H9 (cell line): Measurements from ENCODE around the gene CEP85L. TPM values are rescaled to one million over a fixed set of nuclear protein-coding genes. Genes with fewer than 3 reads are reported as not detected.

Experiments used
- DNase-seq: peaks from one replicate; pipeline ENCODE4 v3.0.0-alpha.2; 2017
- H2AFZ ChIP-seq: one replicate; pipeline ENCODE4 v1.6.1; 2013; ENCODE audit warnings: mild to moderate bottlenecking, low read length, control low read depth, moderate library complexity
- H2AK5ac ChIP-seq: 2 replicates; pipeline ENCODE4 v1.6.1; 2013; ENCODE audit warnings: low read length, control low read depth, mixed read lengths; ENCODE audit not compliant: insufficient read length
- H2BK120ac ChIP-seq: one replicate; pipeline ENCODE4 v1.6.1; 2013; ENCODE audit warnings: low read depth, mild to moderate bottlenecking, low read length, control low read depth, inconsistent platforms; ENCODE audit not compliant: poor library complexity, severe bottlenecking
- H2BK12ac ChIP-seq: 2 replicates; pipeline ENCODE4 v1.6.1; 2013; ENCODE audit warnings: low read length, control low read depth, mixed read lengths, low read depth; ENCODE audit not compliant: insufficient read length
- H2BK15ac ChIP-seq: 2 replicates; pipeline ENCODE4 v1.6.1; 2013; ENCODE audit warnings: low read depth, low read length, control low read depth
- H2BK20ac ChIP-seq: one replicate; pipeline ENCODE4 v1.6.1; 2013; ENCODE audit warnings: low read depth, mild to moderate bottlenecking, low read length, control low read depth, inconsistent platforms; ENCODE audit not compliant: poor library complexity, severe bottlenecking
- H2BK5ac ChIP-seq: 2 replicates; pipeline ENCODE4 v1.6.1; 2013; ENCODE audit warnings: low read length, control low read depth, mixed read lengths; ENCODE audit not compliant: insufficient read length
- H3K14ac ChIP-seq: 2 replicates; pipeline ENCODE4 v1.6.1; 2013; ENCODE audit warnings: low read length, control low read depth; ENCODE audit not compliant: insufficient read depth
- H3K18ac ChIP-seq: 2 replicates; pipeline ENCODE4 v1.6.1; 2013; ENCODE audit warnings: low read depth, mild to moderate bottlenecking, mixed read lengths, low read length, control low read depth; ENCODE audit not compliant: insufficient read length
- H3K23ac ChIP-seq: 2 replicates; pipeline ENCODE4 v1.6.1; 2013; ENCODE audit warnings: low read length, control low read depth, mixed read lengths, low read depth; ENCODE audit not compliant: insufficient read length
- H3K23me2 ChIP-seq: 2 replicates; pipeline ENCODE4 v1.6.1; 2013; ENCODE audit warnings: low read depth, mild to moderate bottlenecking, mixed read lengths, low read length, control low read depth; ENCODE audit not compliant: insufficient read length, poor library complexity, severe bottlenecking
- H3K27ac ChIP-seq: 2 replicates; pipeline ENCODE4 v1.5.1; 2013; ENCODE audit warnings: low read length, control low read depth, mixed read lengths, low read depth; ENCODE audit not compliant: insufficient read length
- H3K27me3 ChIP-seq: 2 replicates; pipeline ENCODE4 v1.6.1; 2013; ENCODE audit warnings: low read length, control low read depth, inconsistent platforms; ENCODE audit not compliant: insufficient read depth
- H3K4ac ChIP-seq: 2 replicates; pipeline ENCODE4 v1.6.1; 2013; ENCODE audit warnings: low read depth, mild to moderate bottlenecking, control low read depth, inconsistent platforms, low read length, moderate library complexity
- H3K4me1 ChIP-seq: 2 replicates; pipeline ENCODE4 v1.6.1; 2013; ENCODE audit warnings: low read length, control low read depth, inconsistent platforms; ENCODE audit not compliant: insufficient read depth
- H3K4me2 ChIP-seq: 2 replicates; pipeline ENCODE4 v1.6.1; 2013; ENCODE audit warnings: low read length, control low read depth, mixed read lengths; ENCODE audit not compliant: insufficient read length, insufficient read depth
- H3K56ac ChIP-seq: 2 replicates; pipeline ENCODE4 v1.6.1; 2013; ENCODE audit warnings: low read depth, mild to moderate bottlenecking, mixed read lengths, low read length, control low read depth; ENCODE audit not compliant: insufficient read length
- H3K79me1 ChIP-seq: 2 replicates; pipeline ENCODE4 v1.6.1; 2013; ENCODE audit warnings: low read depth, mild to moderate bottlenecking, moderate library complexity, low read length, control low read depth, inconsistent platforms; ENCODE audit not compliant: insufficient read depth, poor library complexity, severe bottlenecking
- H3K79me2 ChIP-seq: 2 replicates; pipeline ENCODE4 v1.6.1; 2013; ENCODE audit warnings: low read length, control low read depth, inconsistent platforms; ENCODE audit not compliant: insufficient read depth
- H3K9ac ChIP-seq: 2 replicates; pipeline ENCODE4 v1.6.1; 2013; ENCODE audit warnings: low read length, control low read depth, mixed read lengths; ENCODE audit not compliant: insufficient read length; ENCODE audit errors: extremely low read depth
- H3K9me3 ChIP-seq: one replicate; pipeline ENCODE4 v1.6.1; 2013; ENCODE audit warnings: low read depth, low read length, inconsistent platforms; ENCODE audit not compliant: control insufficient read depth
- H3T11ph ChIP-seq: one replicate; pipeline ENCODE4 v1.6.1; 2013; ENCODE audit warnings: mild to moderate bottlenecking, low read length, control low read depth, inconsistent platforms
- H4K20me1 ChIP-seq: one replicate; pipeline ENCODE4 v1.6.1; 2013; ENCODE audit not compliant: control insufficient read depth, insufficient read length, insufficient read depth
- H4K5ac ChIP-seq: 2 replicates; pipeline ENCODE4 v1.6.1; 2013; ENCODE audit warnings: low read depth, mild to moderate bottlenecking, mixed read lengths, low read length, control low read depth; ENCODE audit not compliant: insufficient read length
- H4K8ac ChIP-seq: replicated peaks from 2 replicates; pipeline ENCODE4 v1.6.1; 2013; ENCODE audit warnings: low read length, control low read depth, mixed read lengths, low read depth; ENCODE audit not compliant: insufficient read length
- H4K91ac ChIP-seq: 2 replicates; pipeline ENCODE4 v1.6.1; 2013; ENCODE audit warnings: low read depth, mild to moderate bottlenecking, moderate library complexity, mixed read lengths, low read length, control low read depth; ENCODE audit not compliant: insufficient read length
- H3K27ac Mint-ChIP-seq, 3 experiments: 2 replicates in 2 of 3; 3 replicates in 1 of 3; pipeline ENCODE4 v1.8.0; 2020 to 2021; ENCODE audit warnings: mixed read lengths in 3 of 3, mild to moderate bottlenecking in 1 of 3, moderate library complexity in 1 of 3
- H3K27me3 Mint-ChIP-seq: 2 replicates; pipeline ENCODE4 v1.8.0; 2021; ENCODE audit warnings: low read depth, mild to moderate bottlenecking, moderate library complexity, mixed read lengths
- H3K36me3 Mint-ChIP-seq, 3 experiments: 2 replicates in 2 of 3; 3 replicates in 1 of 3; pipeline ENCODE4 v1.8.0; 2020 to 2021; ENCODE audit warnings: low read depth in 3 of 3, mixed read lengths in 3 of 3; ENCODE audit not compliant: insufficient read depth in 1 of 3
- H3K4me1 Mint-ChIP-seq, 2 experiments: 2 replicates each; pipeline ENCODE4 v1.8.0; 2020; ENCODE audit warnings: mixed read lengths in 2 of 2
- H3K4me3 Mint-ChIP-seq, 2 experiments: 2 replicates in 1 of 2; 3 replicates in 1 of 2; pipeline ENCODE4 v1.8.0; 2020 to 2021; ENCODE audit warnings: mild to moderate bottlenecking in 2 of 2, mixed read lengths in 2 of 2, moderate library complexity in 1 of 2
- H3K9me3 Mint-ChIP-seq, 2 experiments: 2 replicates in 1 of 2; 3 replicates in 1 of 2; pipeline ENCODE4 v1.8.0; 2020; ENCODE audit warnings: mild to moderate bottlenecking in 2 of 2, mixed read lengths in 2 of 2, moderate library complexity in 1 of 2
- WGBS: extraction: QIAGEN DNeasy Blood & Tissue Kit; methylation state at CpG from one replicate; pipeline ENCODE4 v1.1.7; 2013; ENCODE audit warnings: missing lambda C conversion rate, low lambda C conversion rate, mixed read lengths; ENCODE audit not compliant: insufficient read length; ENCODE audit errors: extremely low coverage; 5-methylcytosine and 5-hydroxymethylcytosine counted together
- total RNA-seq: library from RNA; stranded (reverse); gene quantifications from 2 replicates; pipeline ENCODE4 v1.2.1, GENCODE V29; 2021
- TF ChIP-seq, protein P1 (sequence below): fragments of 200-600 bp; sonication (generic); conservative IDR thresholded peaks from 3 replicates; pipeline ENCODE4 v1.8.0; 2021; ENCODE audit warnings: antibody characterized with exemption, mild to moderate bottlenecking

The CEP85L gene
- total RNA-seq, 1 experiment from 2014 or later = 3.8 TPM

DNA sequence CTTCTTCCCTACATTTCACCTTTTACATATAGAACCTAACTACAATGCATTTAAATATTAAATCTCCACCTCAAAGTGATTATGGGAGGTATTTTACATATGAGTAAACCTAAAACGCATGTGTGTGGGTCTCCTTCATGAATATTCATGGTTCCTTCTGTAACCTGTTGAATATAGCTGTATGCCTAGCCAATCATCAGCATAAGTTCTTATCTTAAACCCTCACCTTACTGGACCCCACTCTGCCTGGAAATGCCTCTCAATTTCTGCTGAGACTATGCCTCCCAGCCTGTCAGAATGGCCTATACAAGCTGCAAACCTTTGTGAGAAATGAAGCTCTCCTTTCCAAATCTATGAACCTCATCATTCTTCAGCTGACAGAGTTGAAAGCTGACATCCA, 21.3 kb downstream of the CEP85L start:
- H3K4me2 ChIP-seq = no peak overlapping the region

More for the DNA sequence above, 21.3 kb downstream of the CEP85L start:
- H3K4me1 ChIP-seq = peaks cover 4% of the 10 kb centered on the region; the same call in 1 of the 2 replicates
- H2BK12ac ChIP-seq = no peak overlapping the region
- H4K8ac ChIP-seq = no peak overlapping the region
- H2BK5ac ChIP-seq = no peak overlapping the region
- DNase-seq = no peak
- H2BK120ac ChIP-seq = no peak overlapping the region
- peaks cover 9% of the 10 kb centered on the region for H3K9me3 ChIP-seq
- Mint-ChIP-seq H3K4me3 (peak overlapping the region in 1 of 2 experiments; percentile 26; a peak in 1 of 5 replicates), H3K27ac (peak overlapping the region; percentile 12 to 68 (median 65); a peak in 5 of 7 replicates), H3K9me3 (peaks cover 14% of the 10 kb centered on the region in 2 experiments), H3K4me1 (peaks cover 17 to 32% of the 10 kb centered on the region in 2 experiments), H3K36me3 (peaks cover 8 to 17% (median 14%) of the 10 kb centered on the region in 3 experiments), H3K27me3 (no peaks in the 10 kb centered on the region; the same call in 1 of the 2 replicates)
- H3K9ac ChIP-seq = no peak overlapping the region
- TF ChIP-seq, protein P1, sequence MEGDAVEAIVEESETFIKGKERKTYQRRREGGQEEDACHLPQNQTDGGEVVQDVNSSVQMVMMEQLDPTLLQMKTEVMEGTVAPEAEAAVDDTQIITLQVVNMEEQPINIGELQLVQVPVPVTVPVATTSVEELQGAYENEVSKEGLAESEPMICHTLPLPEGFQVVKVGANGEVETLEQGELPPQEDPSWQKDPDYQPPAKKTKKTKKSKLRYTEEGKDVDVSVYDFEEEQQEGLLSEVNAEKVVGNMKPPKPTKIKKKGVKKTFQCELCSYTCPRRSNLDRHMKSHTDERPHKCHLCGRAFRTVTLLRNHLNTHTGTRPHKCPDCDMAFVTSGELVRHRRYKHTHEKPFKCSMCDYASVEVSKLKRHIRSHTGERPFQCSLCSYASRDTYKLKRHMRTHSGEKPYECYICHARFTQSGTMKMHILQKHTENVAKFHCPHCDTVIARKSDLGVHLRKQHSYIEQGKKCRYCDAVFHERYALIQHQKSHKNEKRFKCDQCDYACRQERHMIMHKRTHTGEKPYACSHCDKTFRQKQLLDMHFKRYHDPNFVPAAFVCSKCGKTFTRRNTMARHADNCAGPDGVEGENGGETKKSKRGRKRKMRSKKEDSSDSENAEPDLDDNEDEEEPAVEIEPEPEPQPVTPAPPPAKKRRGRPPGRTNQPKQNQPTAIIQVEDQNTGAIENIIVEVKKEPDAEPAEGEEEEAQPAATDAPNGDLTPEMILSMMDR = no peak
- H4K20me1 ChIP-seq = no peaks in the 10 kb centered on the region
- no peak overlapping the region for H3T11ph ChIP-seq
- no peaks in the 10 kb centered on the region for H3K23me2 ChIP-seq
- H3K4ac ChIP-seq = no peak overlapping the region
- no peak overlapping the region for H4K91ac ChIP-seq
- H4K5ac ChIP-seq = no peak overlapping the region
- H2AK5ac ChIP-seq = no peak overlapping the region
- H2BK20ac ChIP-seq = no peak overlapping the region
- H3K27me3 ChIP-seq = no peaks in the 10 kb centered on the region
- H2BK15ac ChIP-seq = no peak overlapping the region
- no peak overlapping the region for H3K18ac ChIP-seq
- no peak overlapping the region for H3K56ac ChIP-seq
- H3K27ac ChIP-seq = no peak overlapping the region
- no peaks in the 10 kb centered on the region for H3K79me1 ChIP-seq
- H3K14ac ChIP-seq = no peak overlapping the region
- WGBS = no CpG with 5 or more reads among the region's 1 CpG
- H2AFZ ChIP-seq = no peak overlapping the region
- H3K79me2 ChIP-seq = 0 out of 2 replicates have a peak, but pooled peaks cover 2% of the 10 kb centered on the region
- H3K23ac ChIP-seq = no peak overlapping the region
